NCI-H146 treated with DMSO at 0.1 percent for 48 hours (cell line): Measurements from ENCODE around the gene HSD17B1.
"Not testable (repeated sequence)": the region's sequence is repeated elsewhere in the genome, so short reads cannot be mapped to it uniquely, and the experiment has no call there.

ENCODE experiments used
- DNase-seq: peaks from one replicate; lab custom pipeline; 2025; ENCODE audit not compliant: unreplicated experiment; lab: John Stamatoyannopoulos, UW

HSD17B1 gene

DNA sequence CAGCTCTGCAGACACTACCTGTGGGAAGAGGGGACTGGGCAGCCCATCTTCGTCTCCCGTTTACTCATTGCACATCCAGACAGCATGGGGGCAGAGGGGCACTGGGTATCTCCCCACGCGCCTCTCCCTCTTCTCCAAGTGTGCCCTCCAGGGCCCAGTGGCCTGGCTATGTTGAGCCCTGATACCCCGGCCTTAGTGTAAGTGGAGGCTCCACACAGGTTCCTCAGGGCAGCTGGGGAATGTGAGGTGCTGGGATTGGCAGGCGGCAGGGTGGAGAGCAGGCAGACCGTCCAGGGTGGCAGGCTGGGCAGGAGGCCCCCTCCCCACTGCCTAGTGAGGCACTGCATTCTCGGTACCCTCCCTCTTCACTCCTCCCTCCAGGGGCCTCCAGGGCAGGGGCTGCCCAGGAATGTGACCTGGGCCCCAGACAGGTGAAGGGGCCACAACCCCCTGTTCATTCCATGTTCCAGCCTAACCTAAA lies 29.9 kb upstream of the HSD17B1 start:
- no peak for DNase-seq

DNA sequence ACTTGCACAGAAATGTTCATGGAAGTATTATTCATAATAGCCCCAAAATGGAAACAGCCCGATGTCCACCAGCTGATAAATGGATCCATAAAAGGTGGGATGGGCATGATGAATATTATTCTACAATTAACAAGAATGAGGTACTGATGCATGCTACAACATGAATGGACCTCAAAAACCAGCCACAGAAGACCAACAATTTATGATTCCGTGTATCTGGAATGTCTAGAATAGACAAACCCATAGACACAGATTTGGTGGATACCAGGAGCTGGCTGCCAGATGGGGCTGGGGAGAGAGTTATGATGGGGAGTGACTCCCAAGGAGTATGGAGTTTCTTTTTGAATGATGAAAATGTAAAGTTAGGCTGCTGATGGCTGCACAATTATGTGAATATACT lies 27.5 kb upstream of the HSD17B1 start:
- no peak for DNase-seq

- no peak for DNase-seq
Measured at GRCh38 chr17:42526031-42526444, 26.7 kb upstream of the HSD17B1 start.

DNA sequence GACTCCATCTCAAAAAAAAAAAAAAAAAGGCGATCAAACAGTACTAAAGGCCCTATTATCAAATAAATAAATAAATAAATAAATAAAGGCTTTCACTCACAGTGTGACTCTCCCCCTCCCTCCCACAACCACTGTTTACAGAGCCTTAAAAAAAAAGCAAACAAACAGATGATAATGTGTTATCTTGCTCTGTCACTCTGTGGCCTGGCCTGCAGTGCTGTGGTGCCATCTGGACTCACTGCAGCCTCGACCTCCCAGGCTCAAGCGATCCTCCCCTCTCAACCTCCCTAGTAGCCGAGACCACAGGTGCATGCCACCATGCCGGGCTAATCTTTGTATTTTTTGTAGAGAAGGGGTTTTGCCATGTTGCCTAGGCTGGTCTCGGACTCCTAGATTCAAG lies 24.8 kb upstream of the HSD17B1 start:
- DNase-seq = no peak

GRCh38 chr17:42529061-42529460 lies 23.7 kb upstream of the HSD17B1 start:
- DNase-seq = no peak

- peak; percentile 56 for DNase-seq
Measured at GRCh38 chr17:42530952-42531454, 21.7 kb upstream of the HSD17B1 start.

- no peak for DNase-seq
Measured at GRCh38 chr17:42531455-42532354, 21.0 kb upstream of the HSD17B1 start.

- no peak for DNase-seq
Measured at GRCh38 chr17:42535155-42536047, 17.3 kb upstream of the HSD17B1 start.

DNA sequence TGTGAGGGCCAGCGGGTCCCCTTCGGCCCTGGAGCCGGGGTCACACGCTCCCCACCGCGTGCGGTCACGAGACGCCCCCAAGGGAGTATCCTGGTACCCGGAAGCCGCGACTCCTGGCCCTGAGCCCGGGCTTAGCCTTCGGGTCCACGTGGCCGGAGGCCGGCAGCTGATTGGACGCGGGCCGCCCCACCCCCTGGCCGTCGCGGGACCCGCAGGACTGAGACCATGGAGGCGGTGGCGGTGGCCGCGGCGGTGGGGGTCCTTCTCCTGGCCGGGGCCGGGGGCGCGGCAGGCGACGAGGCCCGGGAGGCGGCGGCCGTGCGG lies 16.7 kb upstream of the HSD17B1 start, which contains the start of gene NAGLU:
Gene NAGLU, plus strand, starts transcription at position 194 of the 324 bp plus-strand sequence. Its CDS starts 32 bp downstream, at position 226.
- DNase-seq = peak; percentile 59

DNA sequence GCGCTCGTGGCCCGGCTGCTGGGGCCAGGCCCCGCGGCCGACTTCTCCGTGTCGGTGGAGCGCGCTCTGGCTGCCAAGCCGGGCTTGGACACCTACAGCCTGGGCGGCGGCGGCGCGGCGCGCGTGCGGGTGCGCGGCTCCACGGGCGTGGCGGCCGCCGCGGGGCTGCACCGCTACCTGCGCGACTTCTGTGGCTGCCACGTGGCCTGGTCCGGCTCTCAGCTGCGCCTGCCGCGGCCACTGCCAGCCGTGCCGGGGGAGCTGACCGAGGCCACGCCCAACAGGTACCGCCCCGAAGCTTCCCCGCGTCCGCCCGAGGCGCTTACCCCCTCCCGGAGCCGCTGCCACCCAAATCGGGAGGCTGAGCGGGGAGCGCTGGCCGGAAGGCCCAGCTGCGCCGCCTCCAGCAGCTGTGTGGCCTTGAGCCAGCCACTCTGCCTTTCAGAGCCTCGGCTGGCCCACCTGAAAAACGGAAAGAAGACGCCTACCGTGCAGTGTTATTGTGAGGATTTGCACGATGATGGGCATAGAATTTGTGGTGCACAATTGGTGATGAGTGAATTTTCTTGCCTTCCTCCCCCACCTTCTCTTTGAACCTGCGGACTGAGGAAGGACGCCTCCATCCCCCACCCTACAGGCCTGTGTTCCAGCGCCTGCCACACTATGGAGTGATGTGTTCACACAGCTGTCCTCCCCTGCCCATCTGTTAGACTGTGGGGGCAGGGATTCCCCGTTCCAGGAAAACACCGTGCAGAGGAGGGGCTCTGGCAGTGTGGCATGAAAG lies 16.2 kb upstream of the HSD17B1 start:
- DNase-seq = peak; percentile 58

- no peak for DNase-seq
Measured at GRCh38 chr17:42537156-42537805, 15.4 kb upstream of the HSD17B1 start.

GRCh38 chr17:42537826-42538451 lies 14.8 kb upstream of the HSD17B1 start:
- DNase-seq = no peak

GRCh38 chr17:42538482-42538881 lies 14.2 kb upstream of the HSD17B1 start:
- DNase-seq = no peak

DNA sequence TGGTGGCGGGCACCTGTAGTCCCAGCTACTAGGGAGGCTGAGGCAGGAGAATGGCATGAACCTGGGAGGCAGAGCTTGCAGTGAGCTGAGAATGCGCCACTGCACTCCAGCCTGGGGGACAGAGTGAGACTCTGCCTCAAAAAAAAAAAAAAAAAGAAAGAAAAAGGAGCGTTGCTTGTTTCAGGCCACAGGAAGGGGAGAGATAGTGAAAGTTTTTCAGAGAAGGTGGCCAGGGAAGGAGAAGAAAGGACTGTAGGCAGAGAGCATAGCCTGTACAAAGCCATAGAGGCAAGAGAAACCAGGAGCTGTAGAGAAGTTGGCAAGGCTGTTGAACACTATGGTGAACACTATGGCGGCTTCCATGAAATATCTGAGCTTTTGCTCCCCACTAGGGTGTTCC lies 12.2 kb upstream of the HSD17B1 start:
- not testable (repeated sequence) for DNase-seq

- no peak for DNase-seq
Measured at GRCh38 chr17:42541041-42541833, 11.5 kb upstream of the HSD17B1 start.

GRCh38 chr17:42543190-42544079 lies 9.3 kb upstream of the HSD17B1 start:
- no peak for DNase-seq

GRCh38 chr17:42544874-42545283 lies 7.8 kb upstream of the HSD17B1 start:
- DNase-seq = no peak
